DLD1 (cell line): ENCODE results near the gene PNO1.
"Not testable (repeated sequence)": the region's sequence is repeated elsewhere in the genome, so short reads cannot be mapped to it uniquely, and the experiment has no call there.

ENCODE experiments used
- in situ Hi-C: cut with HindIII; loops from 2 replicates; pipeline ENCODE4 v1.10.0; 2017; ENCODE audit warnings: low sequenced_read_pairs

The PNO1 gene

DNA sequence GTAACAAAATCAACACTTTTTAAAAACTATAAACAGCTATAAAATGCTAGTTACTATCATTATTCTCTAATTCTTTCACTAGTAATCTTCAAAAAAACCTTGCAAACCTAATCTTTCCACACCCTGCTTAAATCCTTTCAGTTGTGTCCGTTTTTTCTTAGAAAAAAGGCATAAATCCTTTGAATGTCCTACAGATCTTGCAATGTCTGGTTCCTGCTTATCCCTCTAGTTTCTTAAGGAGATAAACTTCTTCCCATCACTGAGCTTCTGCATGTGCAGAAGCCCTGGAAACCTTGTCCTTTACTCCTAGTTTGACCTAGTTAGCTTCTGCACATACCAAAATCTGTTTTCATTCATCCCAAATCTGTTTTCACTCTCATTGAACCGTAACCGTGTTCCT lies 1.3 kb upstream of the PNO1 start:
- in situ Hi-C loops = no loop called here

DNA sequence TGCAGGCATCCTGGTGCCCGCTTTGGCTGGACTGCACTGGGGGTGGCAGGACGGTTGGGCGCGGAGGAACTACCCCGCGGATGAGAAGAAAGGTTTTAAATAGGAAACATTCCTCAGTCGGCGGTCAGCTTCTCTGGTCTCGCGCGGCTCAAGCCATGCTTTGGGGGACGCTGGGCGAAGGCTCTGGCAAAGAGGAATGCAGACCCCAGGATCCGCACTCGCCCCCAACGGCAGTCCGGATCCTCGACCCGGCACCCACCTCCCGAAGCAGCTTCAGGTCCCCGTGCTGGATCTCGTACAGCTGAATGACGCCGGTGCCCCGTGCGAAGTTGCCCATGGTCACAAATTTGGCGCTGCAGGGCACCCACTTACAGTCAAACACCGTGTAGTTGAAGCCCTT lies 686 bp upstream of the PNO1 start:
- in situ Hi-C loops = no loop called here

DNA sequence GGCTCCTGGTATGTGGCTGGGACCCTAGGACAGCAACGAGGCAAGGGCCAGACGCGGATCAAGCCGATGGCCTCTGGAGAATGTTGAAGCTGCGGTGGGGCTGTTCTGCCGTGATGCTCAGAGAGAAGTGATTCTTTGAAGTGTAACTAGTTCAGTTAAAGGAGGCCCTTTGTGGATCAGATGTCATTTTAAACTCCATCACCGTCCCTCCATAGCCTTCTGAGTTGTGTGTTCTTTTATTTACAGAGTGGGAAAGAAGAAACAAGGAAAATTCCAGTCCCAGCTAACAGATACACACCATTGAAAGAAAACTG lies 403 bp downstream of the PNO1 start:
- in situ Hi-C loops = no loop called here

DNA sequence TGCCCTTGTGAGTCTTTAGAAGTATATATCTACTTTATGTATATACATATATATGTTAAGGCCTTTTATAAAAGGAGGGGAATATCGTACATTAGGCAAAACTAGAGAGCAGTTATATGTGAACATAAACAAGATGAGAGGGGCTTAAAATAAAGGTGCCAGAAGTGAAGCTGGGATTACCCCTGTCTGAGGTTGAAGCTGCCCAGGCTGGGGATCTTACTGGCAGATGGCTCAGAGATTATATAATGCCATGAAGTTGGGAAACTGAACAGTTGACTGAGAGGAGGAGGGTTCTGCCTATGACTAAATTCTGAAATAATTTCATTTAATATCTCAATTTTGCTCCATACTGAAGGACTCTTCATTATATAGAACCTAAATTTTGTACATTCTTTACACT lies 6.0 kb downstream of the PNO1 start:
- in situ Hi-C loops = no loop called here

DNA sequence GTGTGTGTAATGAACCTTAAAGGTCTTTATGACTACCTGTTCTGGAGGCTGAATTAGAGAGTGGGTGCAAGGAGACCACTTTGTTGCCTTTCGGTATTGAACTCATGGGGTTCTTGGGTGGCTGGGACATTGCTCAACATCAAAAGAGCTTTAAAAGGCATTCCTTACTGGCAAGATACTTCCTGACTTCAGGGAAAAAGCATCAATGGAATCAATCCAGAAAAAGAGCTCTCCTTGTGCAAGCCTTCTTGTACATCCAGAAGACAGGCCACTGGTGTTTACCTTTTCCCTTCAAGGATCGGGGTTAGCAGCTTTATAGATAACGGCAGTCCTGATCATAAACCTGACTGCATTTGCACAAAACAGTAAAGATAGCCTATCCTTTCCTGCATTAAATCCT lies 9.5 kb downstream of the PNO1 start:
- in situ Hi-C loops = no loop called here

DNA sequence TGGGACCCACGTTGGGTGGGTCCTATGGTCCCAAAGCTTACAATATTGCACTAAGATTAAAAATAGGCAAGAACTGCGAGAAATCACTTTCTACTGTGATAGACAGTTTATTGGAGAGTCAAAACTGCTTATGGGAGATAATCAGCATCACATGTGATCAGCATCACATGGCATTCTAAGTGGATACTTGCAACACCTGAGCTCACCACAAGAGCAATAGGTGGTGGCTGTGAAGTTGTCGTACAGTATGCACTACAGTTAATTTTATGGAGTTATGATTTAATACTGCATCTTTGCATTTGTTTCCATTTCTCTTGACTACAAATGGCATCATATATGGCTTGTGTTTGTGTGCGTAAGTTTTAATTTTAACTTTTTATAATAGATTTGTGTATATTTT lies 11.6 kb downstream of the PNO1 start:
- in situ Hi-C loops = no loop called here

DNA sequence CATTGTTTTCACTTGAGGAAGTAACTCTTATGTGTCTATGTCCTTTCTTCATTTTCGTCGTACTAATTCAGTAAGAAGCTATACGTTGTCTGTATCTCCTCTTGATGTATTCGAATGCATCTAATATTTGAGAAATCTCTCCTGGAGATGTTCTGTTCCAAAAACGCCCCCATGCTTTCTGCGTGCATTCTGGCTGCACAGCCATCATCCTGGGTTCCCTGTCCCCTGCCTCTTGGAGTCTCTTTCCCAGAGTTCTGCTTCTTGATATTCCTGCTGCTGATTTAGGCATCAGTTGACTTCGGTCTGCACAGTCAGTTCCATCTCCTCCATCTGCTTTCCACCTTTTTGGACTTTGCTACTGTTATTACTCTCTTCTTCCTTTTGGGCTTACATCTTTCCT lies 13.5 kb downstream of the PNO1 start:
- in situ Hi-C loops = no loop called here

DNA sequence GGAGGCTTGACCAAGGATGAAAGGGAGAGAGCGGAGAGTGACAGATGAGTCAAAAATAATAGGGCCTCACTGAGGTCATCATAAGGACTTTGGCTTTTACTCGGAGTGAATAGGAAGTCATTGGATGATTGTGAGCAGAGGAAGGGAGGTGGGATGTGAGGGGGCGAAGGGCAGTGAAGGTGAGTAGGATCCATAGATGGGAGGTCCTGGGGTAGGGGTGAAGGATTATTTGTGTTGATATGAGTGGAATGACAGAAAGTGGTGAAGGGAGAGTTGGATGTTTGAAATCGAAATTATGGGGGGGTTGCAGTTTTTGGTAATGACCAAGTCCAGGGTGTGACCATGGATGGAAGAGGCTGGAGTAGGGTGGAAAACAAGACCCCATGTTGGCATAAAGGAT lies 14.0 kb downstream of the PNO1 start:
- in situ Hi-C loops = no loop called here

DNA sequence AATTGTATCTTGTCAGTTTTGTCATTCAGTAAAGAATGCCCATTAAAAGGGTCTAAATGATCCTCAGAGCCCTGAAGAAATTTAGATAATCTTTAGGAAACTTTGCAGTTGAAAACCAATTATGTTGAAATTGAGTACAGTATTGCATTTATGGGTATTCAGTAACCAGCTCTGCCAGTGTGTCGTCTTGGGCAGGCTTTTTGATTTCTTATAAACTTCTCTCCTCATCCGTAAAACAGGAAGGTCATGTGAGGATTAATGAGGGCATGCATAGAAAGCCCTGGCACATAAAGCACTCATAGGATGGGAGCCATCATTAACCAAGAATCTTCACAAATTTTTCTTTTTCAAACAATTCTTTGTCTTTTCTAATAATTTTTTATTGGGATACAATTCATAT lies 14.8 kb downstream of the PNO1 start:
- in situ Hi-C loops = no loop called here

DNA sequence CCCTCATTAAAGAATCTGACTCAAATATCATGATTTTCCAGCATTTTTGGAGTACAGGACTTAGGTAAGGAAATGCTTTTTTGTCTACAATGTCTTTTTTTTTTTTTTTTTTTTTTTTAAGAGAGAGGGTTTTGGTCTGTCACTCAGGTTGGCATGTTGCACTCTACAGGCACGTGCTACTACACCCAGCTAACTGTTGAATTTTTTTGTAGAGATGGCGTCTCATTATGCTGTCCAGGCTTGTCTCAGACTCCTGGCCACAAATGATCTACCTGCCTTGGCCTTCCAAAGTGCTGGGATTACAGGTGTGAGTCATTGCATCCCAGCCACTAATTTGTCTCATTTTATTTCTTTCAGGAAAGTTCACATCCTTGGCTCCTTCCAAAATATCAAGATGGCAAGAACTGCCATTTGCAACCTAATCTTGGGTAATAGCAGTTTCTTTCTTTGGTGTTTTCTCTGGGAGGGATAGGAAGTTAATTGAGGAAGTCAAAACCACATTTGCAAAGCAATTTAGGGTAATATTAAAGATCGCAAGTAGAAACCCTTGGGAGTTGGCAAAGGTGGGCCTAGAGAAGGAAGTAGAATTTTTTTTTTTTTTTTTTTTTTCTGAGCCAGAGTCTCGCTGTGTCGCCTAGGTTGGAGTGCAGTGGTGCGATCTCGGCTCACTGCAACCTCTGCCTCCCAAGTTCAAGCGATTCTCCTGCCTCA lies 15.5 kb downstream of the PNO1 start:
- in situ Hi-C loops = no loop called here

DNA sequence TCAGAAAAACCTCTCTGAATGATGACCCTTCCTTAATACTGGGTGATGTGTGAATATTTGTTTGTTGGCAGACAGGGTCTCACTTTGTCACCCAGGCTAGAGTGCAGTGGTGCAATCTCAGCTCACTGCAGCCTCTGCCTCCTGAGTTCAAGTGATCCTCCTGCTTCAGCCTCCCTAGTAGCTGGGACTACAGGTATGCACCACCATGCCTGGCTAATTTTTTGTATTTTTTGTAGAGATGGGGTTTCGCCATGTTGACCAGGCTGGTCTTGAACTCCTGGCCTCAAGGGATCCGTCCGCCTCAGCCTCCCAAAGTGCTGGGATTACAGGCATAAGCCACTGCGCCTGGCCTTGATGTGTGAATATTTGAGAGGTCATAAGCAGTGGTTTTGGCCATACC lies 17.5 kb downstream of the PNO1 start:
- in situ Hi-C loops = not testable (repeated sequence)

DNA sequence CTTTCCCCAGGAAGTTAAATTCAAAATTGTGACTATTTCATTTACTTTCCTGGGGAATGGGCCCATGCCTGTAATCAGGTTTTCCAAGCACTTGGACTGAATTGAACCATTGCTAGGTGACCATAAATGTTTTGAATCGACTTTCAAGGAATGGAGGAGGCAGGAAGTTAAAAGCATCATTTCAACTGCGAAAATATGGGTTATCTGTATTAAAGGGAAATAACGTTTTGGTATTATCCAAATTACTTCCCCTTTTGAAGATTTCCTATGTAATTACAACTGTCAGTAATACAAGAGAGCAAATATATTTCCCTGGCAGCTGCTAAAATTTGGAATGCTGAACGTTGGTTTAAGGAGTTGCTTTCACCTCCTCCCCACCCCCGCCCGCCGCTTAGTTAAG lies 19.0 kb downstream of the PNO1 start:
- in situ Hi-C loops = no loop called here

DNA sequence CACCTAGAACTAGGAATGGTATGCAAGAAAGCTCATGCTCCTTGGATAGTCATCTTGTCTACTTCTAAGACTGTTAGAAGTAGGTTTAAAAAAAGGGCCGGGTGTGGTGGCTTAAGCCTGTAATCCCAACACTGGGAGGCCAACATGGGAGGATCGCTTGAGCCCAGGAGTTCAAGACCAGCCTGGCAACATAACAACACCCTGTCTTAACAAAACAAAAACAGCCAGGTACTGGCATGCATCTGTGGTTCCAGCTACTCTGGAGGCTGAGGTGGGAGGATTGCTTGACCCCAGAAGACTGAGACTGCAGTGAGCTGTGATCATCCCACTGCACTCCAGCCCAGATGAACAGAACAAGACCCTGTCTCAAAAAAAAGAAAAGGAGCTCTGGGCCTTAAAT lies 19.9 kb downstream of the PNO1 start:
- in situ Hi-C loops = no loop called here

DNA sequence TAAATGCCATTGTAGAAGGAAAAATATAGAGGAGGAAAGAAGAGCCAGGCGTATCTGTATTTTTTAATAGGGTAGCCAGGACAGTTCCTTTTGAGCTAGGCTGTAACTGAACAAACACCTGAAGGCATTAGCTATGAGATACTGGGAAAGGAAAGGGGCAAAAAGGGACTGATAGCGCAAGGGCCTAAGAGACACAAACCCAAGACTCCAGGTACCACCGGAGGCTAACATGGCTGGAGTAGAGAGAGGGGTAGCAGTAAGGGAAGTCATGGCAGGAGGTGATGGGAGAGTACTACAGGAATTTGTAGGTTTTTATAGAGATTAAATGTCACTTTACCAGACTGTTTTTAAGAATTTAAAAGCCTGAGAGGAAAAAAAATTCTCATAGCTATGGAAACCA lies 20.7 kb downstream of the PNO1 start:
- in situ Hi-C loops = no loop called here

DNA sequence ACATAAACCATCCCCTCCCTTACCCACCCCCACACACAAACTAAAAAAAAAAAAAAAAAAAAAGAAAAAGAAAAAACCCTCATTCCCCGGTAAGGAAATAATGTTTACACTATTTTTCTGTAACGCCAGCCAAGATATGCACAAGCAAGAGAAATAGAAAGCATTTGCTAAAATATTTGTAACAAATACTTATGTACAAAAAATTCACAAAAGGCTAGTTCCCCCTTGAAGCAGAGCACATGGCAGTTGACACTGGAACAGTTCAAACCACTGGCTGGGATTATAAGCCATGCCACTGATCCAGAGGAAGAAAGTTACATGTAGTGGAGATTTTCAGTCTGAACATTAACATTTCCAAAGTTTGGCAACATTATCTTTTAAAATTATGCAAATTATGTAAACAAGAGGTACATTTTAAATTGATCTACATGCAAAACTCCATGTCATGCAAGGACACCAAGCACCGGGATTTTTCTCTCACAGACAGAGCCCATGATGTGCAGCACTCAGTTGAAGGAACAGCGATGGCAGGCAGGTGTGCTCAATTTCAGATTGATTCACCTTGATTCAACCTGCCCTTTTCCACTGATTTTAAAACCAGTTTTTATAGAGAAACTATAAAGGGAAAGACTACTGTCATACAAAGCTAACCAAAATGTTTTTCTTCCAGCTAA lies 21.4 kb downstream of the PNO1 start:
- in situ Hi-C loops = no loop called here

DNA sequence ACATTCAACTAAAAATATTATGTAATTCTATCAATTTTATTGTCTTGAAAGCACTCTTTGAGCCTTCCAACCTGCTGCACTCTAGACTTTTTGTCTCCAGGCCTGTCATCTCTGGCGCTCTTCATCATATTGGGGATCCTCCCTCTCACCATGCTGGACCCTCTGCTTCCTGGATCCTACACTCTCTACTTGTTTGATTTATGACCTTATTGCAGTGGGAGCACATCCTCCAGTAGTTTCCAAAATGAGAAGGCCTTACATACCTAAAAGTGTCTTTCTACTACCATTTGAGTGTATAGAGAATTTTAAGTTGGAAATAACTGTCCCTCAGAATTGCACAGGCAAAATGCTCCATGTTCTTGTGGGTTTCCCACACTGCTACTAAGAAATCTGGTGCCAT lies 25.2 kb downstream of the PNO1 start:
- in situ Hi-C loops = loop anchor here (5.0 kb wide), 1 partner anchor 34 kb away; no protein-coding TSS in a partner anchor

DNA sequence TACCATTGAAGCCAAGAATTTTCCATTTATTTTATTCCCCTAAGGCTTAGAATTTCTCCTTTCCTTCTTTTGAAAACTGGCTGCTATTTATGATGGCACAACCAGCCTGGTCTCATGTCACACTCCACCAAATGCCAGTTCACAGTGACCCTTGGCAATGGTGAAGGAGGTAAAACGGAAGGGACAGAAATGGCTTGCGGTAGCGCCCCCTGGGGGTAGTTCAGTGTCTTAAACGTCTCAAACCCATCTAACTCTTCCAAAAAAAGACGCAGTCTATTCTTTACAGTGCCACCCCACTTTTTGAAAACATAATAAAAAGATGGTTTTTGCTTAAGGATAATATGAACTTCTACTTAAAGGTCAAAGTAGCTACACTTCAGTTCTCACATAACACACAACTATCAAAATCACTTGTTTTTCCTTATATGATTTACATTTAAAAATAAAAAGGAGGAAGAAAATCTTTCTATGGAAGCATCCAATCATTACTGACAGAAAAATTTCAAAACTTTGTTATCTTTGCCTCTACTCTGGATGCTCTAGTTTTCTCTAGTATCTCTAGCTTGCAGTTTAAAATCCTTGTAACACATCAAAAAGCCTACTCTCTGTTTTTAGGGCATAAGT lies 28.0 kb downstream of the PNO1 start:
- in situ Hi-C loops = loop anchor here (5.0 kb wide), 1 partner anchor 207 kb away; no protein-coding TSS in a partner anchor

DNA sequence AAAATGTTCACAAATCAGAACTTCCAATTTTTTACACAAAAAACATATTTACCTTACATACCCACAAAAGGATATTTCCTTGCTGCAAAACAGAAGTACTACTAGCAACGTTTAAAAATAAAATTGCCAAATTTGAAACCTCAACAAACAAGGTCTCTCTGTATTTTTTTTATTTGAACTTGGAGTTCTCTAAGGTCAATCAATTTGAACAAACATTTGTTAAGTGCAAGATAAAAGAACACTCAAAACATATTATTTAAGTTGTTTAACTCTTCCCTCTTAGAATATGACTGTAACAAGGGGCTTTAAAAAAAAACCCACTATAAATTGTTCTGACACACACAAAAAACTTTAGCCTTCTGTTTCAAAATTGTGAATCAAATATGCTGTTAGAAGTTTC lies 29.6 kb downstream of the PNO1 start:
- in situ Hi-C loops = loop anchor here (5.0 kb wide), 1 partner anchor 205 kb away; no protein-coding TSS in a partner anchor

DNA sequence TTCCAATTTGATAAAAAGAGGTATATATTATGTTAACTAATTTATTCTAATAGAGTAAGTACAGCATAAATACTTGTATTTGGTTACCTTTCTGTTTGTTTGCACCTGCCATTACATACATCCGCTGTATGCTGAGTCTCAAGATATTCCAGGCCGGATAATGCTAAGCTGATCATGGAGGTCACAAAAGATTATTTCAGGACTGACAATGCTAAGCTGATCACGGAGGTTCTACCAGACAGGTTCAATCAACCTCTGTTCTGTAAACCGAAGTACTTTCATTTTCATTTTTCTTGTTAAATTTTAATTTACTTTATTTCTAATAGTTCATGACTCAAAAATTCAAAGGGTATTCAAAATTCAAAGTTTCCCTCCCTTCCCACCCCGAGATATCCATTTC lies 31.1 kb downstream of the PNO1 start:
- in situ Hi-C loops = loop anchor here (5.0 kb wide), 1 partner anchor 203 kb away; no protein-coding TSS in a partner anchor

DNA sequence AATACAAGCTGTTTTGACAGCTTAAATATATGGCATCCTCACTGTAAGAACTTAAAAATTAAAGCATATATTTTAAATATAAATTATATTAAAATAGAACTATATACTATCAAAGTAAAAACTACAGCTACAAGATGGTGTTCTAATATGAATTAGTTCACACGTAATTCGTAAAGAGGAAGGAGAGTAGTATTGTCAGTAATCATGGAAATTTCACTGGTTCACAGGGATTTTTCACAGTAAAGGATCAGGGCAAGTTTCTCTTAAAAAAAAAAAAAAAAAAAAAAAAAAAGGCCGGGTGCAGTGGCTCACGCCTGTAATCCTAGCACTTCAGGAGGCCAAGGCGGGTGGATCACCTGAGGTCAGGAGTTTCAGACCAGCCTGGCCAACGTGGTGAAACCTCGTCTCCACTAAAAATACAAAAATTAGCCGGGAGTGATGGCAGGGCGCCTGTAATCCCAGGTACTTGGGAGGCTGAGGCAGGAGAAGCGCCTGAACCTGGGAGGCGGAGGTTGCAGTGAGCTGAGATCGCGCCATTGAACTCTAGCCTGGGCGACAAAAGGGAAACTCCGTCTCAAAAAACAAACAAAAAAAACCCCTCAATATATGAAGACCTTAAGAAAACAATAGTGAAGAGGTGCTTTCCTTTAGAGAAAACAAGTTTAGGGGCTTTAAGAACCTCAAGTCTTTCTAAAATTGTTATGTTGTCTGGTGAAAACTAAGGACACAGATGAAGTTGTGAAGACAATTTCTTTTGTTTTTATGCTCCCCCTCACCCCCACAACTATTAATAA lies 32.5 kb downstream of the PNO1 start:
- in situ Hi-C loops = loop anchor here (5.0 kb wide), 1 partner anchor 202 kb away; no protein-coding TSS in a partner anchor

DNA sequence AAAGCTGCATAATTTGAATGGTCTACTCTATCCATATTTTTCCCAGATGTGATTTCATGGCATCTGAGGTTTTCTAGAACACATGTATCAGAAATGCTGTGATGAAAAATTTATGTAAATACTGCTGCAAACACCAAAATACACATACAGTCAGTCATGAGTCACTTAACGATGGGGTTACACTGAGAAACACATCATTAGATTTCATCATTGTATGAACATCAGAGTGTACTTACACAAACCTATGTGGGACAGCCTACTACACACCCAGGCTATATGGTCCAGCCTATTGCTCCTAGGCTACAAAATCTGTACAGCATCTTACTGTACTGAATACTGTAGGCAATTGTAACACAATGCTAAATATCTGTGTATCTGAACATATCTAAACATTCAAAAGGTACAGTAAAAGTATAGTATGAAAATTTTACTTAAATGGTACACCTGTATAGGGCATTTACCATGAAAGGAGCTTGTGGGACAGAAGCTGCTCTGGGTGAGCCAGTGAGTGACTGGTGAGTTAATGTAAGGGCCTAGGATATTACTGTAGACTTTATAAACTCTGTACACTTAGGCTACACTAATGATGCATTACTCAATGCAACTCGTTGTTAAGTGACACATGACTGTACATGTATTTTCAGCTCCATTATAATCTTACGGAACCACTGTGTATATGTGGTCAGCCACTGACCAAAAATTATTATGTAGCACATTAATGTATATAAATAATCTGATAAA lies 33.5 kb downstream of the PNO1 start:
- in situ Hi-C loops = no loop called here
